ENCODE data around the gene CNTN5. TPM values are rescaled to one million over a fixed set of nuclear protein-coding genes. Genes with fewer than 3 reads are reported as not detected.

Gene CNTN5
- total RNA-seq, 2 experiments from 2014 or later = not detected

GRCh38 chr11:100008417-100008816, 987.7 kb downstream of the CNTN5 start:
- intact Hi-C loops (cut with DNase I, micrococcal nuclease) = no loop called here
- Histone ChIP-seq H3K4me1 (ENCODE audit: insufficient read depth, low read length) (no peaks in the 10 kb centered on the region), H3K27me3 (ENCODE audit: control insufficient read depth in 1 of 2, insufficient read depth in 2 of 2, low read length in 2 of 2) (no peaks in the 10 kb centered on the region), H3K27ac (ENCODE audit: low read depth in 1 of 2, low read length in 2 of 2) (no peak overlapping the region), H3K9me3 (ENCODE audit: control insufficient read depth in 1 of 2, insufficient read depth in 1 of 2, low read length in 2 of 2) (no peaks in the 10 kb centered on the region), H3K36me3 (ENCODE audit: insufficient read depth, low read length) (no peaks in the 10 kb centered on the region), H3K4me3 (ENCODE audit: low read length) (no peak overlapping the region)
- CTCF ChIA-PET = no interaction called here
- no peak for ATAC-seq (ENCODE audit: poor library complexity)
- Mint-ChIP-seq H3K27ac (no peak overlapping the region), H3K27me3 (no peaks in the 10 kb centered on the region), H3K4me1 (ENCODE audit: low read depth) (no peaks in the 10 kb centered on the region), H3K4me3 (no peak overlapping the region), H3K9me3 (peaks cover 11% of the 10 kb centered on the region), H3K36me3 (ENCODE audit: low read depth) (no peaks in the 10 kb centered on the region)
- TF ChIP-seq, protein P1, sequence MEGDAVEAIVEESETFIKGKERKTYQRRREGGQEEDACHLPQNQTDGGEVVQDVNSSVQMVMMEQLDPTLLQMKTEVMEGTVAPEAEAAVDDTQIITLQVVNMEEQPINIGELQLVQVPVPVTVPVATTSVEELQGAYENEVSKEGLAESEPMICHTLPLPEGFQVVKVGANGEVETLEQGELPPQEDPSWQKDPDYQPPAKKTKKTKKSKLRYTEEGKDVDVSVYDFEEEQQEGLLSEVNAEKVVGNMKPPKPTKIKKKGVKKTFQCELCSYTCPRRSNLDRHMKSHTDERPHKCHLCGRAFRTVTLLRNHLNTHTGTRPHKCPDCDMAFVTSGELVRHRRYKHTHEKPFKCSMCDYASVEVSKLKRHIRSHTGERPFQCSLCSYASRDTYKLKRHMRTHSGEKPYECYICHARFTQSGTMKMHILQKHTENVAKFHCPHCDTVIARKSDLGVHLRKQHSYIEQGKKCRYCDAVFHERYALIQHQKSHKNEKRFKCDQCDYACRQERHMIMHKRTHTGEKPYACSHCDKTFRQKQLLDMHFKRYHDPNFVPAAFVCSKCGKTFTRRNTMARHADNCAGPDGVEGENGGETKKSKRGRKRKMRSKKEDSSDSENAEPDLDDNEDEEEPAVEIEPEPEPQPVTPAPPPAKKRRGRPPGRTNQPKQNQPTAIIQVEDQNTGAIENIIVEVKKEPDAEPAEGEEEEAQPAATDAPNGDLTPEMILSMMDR (IDR thresholded peaks at IDR 0.05) = no peak
- DNase-seq = no peak
- POLR2A ChIA-PET = no interaction called here

- Mint-ChIP-seq H3K9me3 (peaks cover 11% of the 10 kb centered on the region), H3K4me1 (ENCODE audit: low read depth) (no peaks in the 10 kb centered on the region), H3K4me3 (no peak overlapping the region), H3K27ac (no peak overlapping the region), H3K27me3 (no peaks in the 10 kb centered on the region), H3K36me3 (ENCODE audit: low read depth) (no peaks in the 10 kb centered on the region)
- no peaks in the 10 kb centered on the region for H3K36me3 ChIP-seq (ENCODE audit: insufficient read depth, low read length)
- intact Hi-C loops (cut with DNase I, micrococcal nuclease) = no loop called here
- DNase-seq (no peak), ATAC-seq (ENCODE audit: poor library complexity) (no peak)
- ChIA-PET POLR2A (no interaction called here), CTCF (no interaction called here)
- TF ChIP-seq, protein P1 (IDR thresholded peaks at IDR 0.05) = no peak
- no peak overlapping the region for H3K4me3 ChIP-seq (ENCODE audit: low read length)
- H3K9me3 ChIP-seq (ENCODE audit: control insufficient read depth in 1 of 2, insufficient read depth in 1 of 2, low read length in 2 of 2) = no peaks in the 10 kb centered on the region
- no peak overlapping the region for H3K27ac ChIP-seq (ENCODE audit: low read depth in 1 of 2, low read length in 2 of 2)
- no peaks in the 10 kb centered on the region for H3K4me1 ChIP-seq (ENCODE audit: insufficient read depth, low read length)
- no peaks in the 10 kb centered on the region for H3K27me3 ChIP-seq (ENCODE audit: control insufficient read depth in 1 of 2, insufficient read depth in 2 of 2, low read length in 2 of 2)
Measured at GRCh38 chr11:100009728-100010127, 989.0 kb downstream of the CNTN5 start.

DNA sequence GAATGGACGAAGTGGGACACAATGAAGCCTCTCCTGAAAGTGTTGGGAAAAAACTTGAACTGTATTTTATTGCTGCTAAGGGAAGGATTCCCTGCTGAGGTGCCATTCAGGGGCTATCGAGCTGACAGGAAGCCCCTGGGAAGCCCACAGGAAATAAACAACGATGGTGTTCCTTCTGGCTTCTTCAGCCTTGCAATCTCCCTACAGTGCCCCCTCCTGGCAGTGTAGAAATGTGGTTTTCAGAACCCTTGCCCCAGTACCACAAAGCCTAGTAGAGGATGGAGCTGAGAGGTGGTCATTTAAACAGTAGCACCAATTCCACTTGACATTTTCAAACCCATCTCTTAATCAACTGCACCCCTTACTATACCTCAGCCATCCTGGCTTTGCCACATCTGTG, 989.6 kb downstream of the CNTN5 start:
- ChIA-PET POLR2A (no interaction called here), CTCF (no interaction called here)
- Mint-ChIP-seq H3K4me1 (ENCODE audit: low read depth) (no peaks in the 10 kb centered on the region), H3K36me3 (ENCODE audit: low read depth) (no peaks in the 10 kb centered on the region), H3K9me3 (peaks cover 11% of the 10 kb centered on the region), H3K27ac (no peak overlapping the region), H3K27me3 (no peaks in the 10 kb centered on the region), H3K4me3 (no peak overlapping the region)
- DNase-seq (no peak), ATAC-seq (ENCODE audit: poor library complexity) (no peak)
- H3K27me3 ChIP-seq (ENCODE audit: control insufficient read depth in 1 of 2, insufficient read depth in 2 of 2, low read length in 2 of 2) = no peaks in the 10 kb centered on the region
- no peak overlapping the region for H3K4me3 ChIP-seq (ENCODE audit: low read length)
- H3K4me1 ChIP-seq (ENCODE audit: insufficient read depth, low read length) = no peaks in the 10 kb centered on the region
- intact Hi-C loops (cut with DNase I, micrococcal nuclease) = no loop called here
- H3K9me3 ChIP-seq (ENCODE audit: control insufficient read depth in 1 of 2, insufficient read depth in 1 of 2, low read length in 2 of 2) = no peaks in the 10 kb centered on the region
- no peaks in the 10 kb centered on the region for H3K36me3 ChIP-seq (ENCODE audit: insufficient read depth, low read length)
- no peak overlapping the region for H3K27ac ChIP-seq (ENCODE audit: low read depth in 1 of 2, low read length in 2 of 2)
- TF ChIP-seq, protein P1 (IDR thresholded peaks at IDR 0.05) = no peak

Data from CD4-positive, alpha-beta T cell (primary cell).